IMR-90 (cell line): ENCODE measurements around the gene HPSE2. TPM values are rescaled to one million over a fixed set of nuclear protein-coding genes. Genes with fewer than 3 reads are reported as not detected.

Source experiments
- ATAC-seq: fragments of 200-7000 bp; cut with Tn5 transposase; 2 replicates; pipeline ENCODE4 v1.9.1; 2020; ENCODE audit warnings: low read depth, mild to moderate bottlenecking, moderate library complexity
- BruUV-seq: library from RNA; stranded (reverse); fragments of 400-500 nt; replicated peaks from 2 replicates; lab custom pipeline; 2021; lab: Mats Ljungman, UMichigan
- CTCF ChIA-PET: fragments of 300-600 bp; formaldehyde crosslinking; extraction: SDS; loops from one replicate; lab custom pipeline; 2021; ENCODE audit warnings: antibody characterized with exemption; lab: Yijun Ruan, JAX
- POLR2A ChIA-PET: fragments of 300-600 bp; sonication (Branson Sonifier 250); formaldehyde crosslinking; loops from one replicate; lab custom pipeline; 2022; ENCODE audit warnings: antibody characterized with exemption; ENCODE audit not compliant: unreplicated experiment; lab: Charles Lee
- DNase-seq: peaks from one replicate; pipeline ENCODE4 v3.0.0; 2013
- H2AFZ ChIP-seq: replicated peaks from 2 replicates; pipeline ENCODE3; 2013; ENCODE audit warnings: low read length, mild to moderate bottlenecking; ENCODE audit not compliant: poor library complexity
- H2AK5ac ChIP-seq: 2 replicates; pipeline ENCODE4 v1.6.1; 2013; ENCODE audit warnings: low read depth, low read length, inconsistent platforms
- H2AK9ac ChIP-seq: replicated peaks from 2 replicates; pipeline ENCODE3; 2013; ENCODE audit warnings: mild to moderate bottlenecking, low read depth, low read length, moderate library complexity; ENCODE audit not compliant: poor library complexity
- H2BK120ac ChIP-seq: 2 replicates; pipeline ENCODE4 v1.6.1; 2013; ENCODE audit warnings: low read depth, low read length, inconsistent platforms
- H2BK15ac ChIP-seq: 3 replicates; pipeline ENCODE4 v1.6.1; 2013; ENCODE audit warnings: low read depth, low read length, inconsistent platforms
- H2BK20ac ChIP-seq: 2 replicates; pipeline ENCODE4 v1.6.1; 2013; ENCODE audit warnings: low read depth, mild to moderate bottlenecking, inconsistent platforms, low read length, moderate library complexity
- H2BK5ac ChIP-seq: 2 replicates; pipeline ENCODE4 v1.6.1; 2013; ENCODE audit warnings: mild to moderate bottlenecking, low read depth, low read length, inconsistent platforms; ENCODE audit not compliant: poor library complexity, severe bottlenecking
- H3K14ac ChIP-seq: replicated peaks from 2 replicates; pipeline ENCODE4 v1.6.1; 2013; ENCODE audit warnings: low read depth, low read length, inconsistent platforms
- H3K18ac ChIP-seq: 2 replicates; pipeline ENCODE4 v1.6.1; 2013; ENCODE audit warnings: low read depth, low read length, control low read depth
- H3K23ac ChIP-seq: 2 replicates; pipeline ENCODE4 v1.6.1; 2013; ENCODE audit warnings: low read depth, low read length, inconsistent platforms
- H3K27ac ChIP-seq: 2 replicates; pipeline ENCODE4 v1.5.1; 2013; ENCODE audit warnings: mild to moderate bottlenecking, control low read depth, low read length; ENCODE audit not compliant: insufficient read depth
- H3K27me3 ChIP-seq: 2 replicates; pipeline ENCODE4 v1.6.1; 2013; ENCODE audit warnings: low read length; ENCODE audit not compliant: control insufficient read depth, insufficient read depth
- H3K36me3 ChIP-seq: 2 replicates; pipeline ENCODE4 v1.6.1; 2013; ENCODE audit warnings: low read length, mixed read lengths; ENCODE audit not compliant: control insufficient read depth, insufficient read depth
- H3K4ac ChIP-seq: 2 replicates; pipeline ENCODE4 v1.6.1; 2013; ENCODE audit warnings: low read depth, low read length, inconsistent platforms
- H3K4me1 ChIP-seq: 2 replicates; pipeline ENCODE4 v1.6.1; 2013; ENCODE audit warnings: low read length, mixed read lengths; ENCODE audit not compliant: control insufficient read depth, insufficient read depth
- H3K4me2 ChIP-seq: 2 replicates; pipeline ENCODE4 v1.6.1; 2013; ENCODE audit warnings: low read depth, mild to moderate bottlenecking, control low read depth, low read length, moderate library complexity
- H3K4me3 ChIP-seq: 2 replicates; pipeline ENCODE4 v1.5.1; 2013; ENCODE audit warnings: low read depth, mild to moderate bottlenecking, control low read depth, low read length, moderate library complexity; ENCODE audit not compliant: insufficient read depth
- H3K56ac ChIP-seq: 2 replicates; pipeline ENCODE4 v1.6.1; 2013; ENCODE audit warnings: low read length, inconsistent platforms; ENCODE audit not compliant: insufficient read depth; ENCODE audit errors: extremely low read depth
- H3K79me1 ChIP-seq, 2 experiments: 2 replicates each; pipeline ENCODE4 v1.6.1; 2013; ENCODE audit warnings: low read length in 2 of 2, inconsistent platforms in 1 of 2, low read depth in 1 of 2
- H3K9ac ChIP-seq: 2 replicates; pipeline ENCODE4 v1.6.1; 2013; ENCODE audit warnings: low read depth, low read length, control low read depth
- H3K9me1 ChIP-seq: 2 replicates; pipeline ENCODE4 v1.6.1; 2013; ENCODE audit warnings: low read length, inconsistent platforms; ENCODE audit not compliant: insufficient read depth
- H3K9me3 ChIP-seq: 2 replicates; pipeline ENCODE4 v1.6.1; 2013; ENCODE audit warnings: low read length; ENCODE audit not compliant: control insufficient read depth, insufficient read depth
- H4K20me1 ChIP-seq: 2 replicates; pipeline ENCODE4 v1.6.1; 2013; ENCODE audit warnings: low read length, inconsistent platforms; ENCODE audit not compliant: insufficient read depth
- H4K5ac ChIP-seq: 2 replicates; pipeline ENCODE4 v1.6.1; 2013; ENCODE audit warnings: mild to moderate bottlenecking, low read depth, low read length, control low read depth
- H4K8ac ChIP-seq, 2 experiments: 2 replicates each; pipeline ENCODE4 v1.6.1; 2013; ENCODE audit warnings: low read depth in 2 of 2, low read length in 2 of 2, control low read depth in 1 of 2, inconsistent platforms in 1 of 2
- H4K91ac ChIP-seq: 2 replicates; pipeline ENCODE4 v1.6.1; 2013; ENCODE audit warnings: low read depth, low read length, inconsistent platforms; ENCODE audit not compliant: insufficient read depth
- MAZ ChIP-seq: IDR thresholded peaks from 2 replicates; pipeline ENCODE4 v1.6.1; 2012; ENCODE audit warnings: low read depth, mild to moderate bottlenecking, low read length, improper control_type of control experiment, moderate library complexity, borderline replicate concordance
- NFE2L2 ChIP-seq: fragments of 150-350 bp; IDR thresholded peaks from 2 replicates; pipeline ENCODE4 v1.6.1; 2016; ENCODE audit warnings: low read depth, mild to moderate bottlenecking, low read length
- POLR2A ChIP-seq: IDR thresholded peaks from 2 replicates; pipeline ENCODE4 v1.6.1; 2012; ENCODE audit warnings: mild to moderate bottlenecking, low read depth, low read length
- RAD21 ChIP-seq: IDR thresholded peaks from 2 replicates; pipeline ENCODE4 v1.6.1; 2012; ENCODE audit warnings: low read length, improper control_type of control experiment
- RFX5 ChIP-seq: IDR thresholded peaks from 2 replicates; pipeline ENCODE4 v1.8.0; 2012; ENCODE audit warnings: low read depth, mild to moderate bottlenecking, low read length, moderate library complexity
- WGBS, 2 experiments: methylation state at CpG; one replicate each; pipeline versions ENCODE4 v1.1.5 to v1.1.7; 2013; ENCODE audit warnings: missing lambda C conversion rate in 2 of 2; ENCODE audit not compliant: insufficient read length in 1 of 2; ENCODE audit errors: extremely low coverage in 2 of 2; 5-methylcytosine and 5-hydroxymethylcytosine counted together
- dilution Hi-C: fragments of 300-500 bp; cut with HindIII; formaldehyde crosslinking; loops from one replicate; pipeline ENCODE4 v1.14.3; 2018; ENCODE audit warnings: low sequenced_read_pairs; ENCODE audit not compliant: unreplicated experiment
- in situ Hi-C: fragments of 300-500 bp; cut with MboI; formaldehyde crosslinking; loops from 3 replicates; pipeline ENCODE4 v1.14.3; 2019; ENCODE audit warnings: low sequenced_read_pairs, inconsistent platforms, mixed read lengths
- intact Hi-C: fragments of 100-400 bp; cut with micrococcal nuclease; formaldehyde crosslinking; loops from 2 replicates; pipeline ENCODE4 v1.10.0; 2022
- polyA plus RNA-seq, 3 experiments: library from polyadenylated mRNA; depleted of rRNA; stranded (reverse); fragments of >200 nt; gene quantifications; 2 replicates each; pipeline ENCODE4 v1.2.3, GENCODE V29; 2012; ENCODE audit warnings: low replicate concordance in 1 of 3
- total RNA-seq: library from RNA; depleted of rRNA; stranded (reverse); fragments of >200 nt; gene quantifications from 2 replicates; pipeline ENCODE4 v1.2.3, GENCODE V29; 2012

Gene HPSE2
- total and polyA plus RNA-seq, 2 of the 4 experiments (the other 2 are of a cell fraction): not detected

DNA sequence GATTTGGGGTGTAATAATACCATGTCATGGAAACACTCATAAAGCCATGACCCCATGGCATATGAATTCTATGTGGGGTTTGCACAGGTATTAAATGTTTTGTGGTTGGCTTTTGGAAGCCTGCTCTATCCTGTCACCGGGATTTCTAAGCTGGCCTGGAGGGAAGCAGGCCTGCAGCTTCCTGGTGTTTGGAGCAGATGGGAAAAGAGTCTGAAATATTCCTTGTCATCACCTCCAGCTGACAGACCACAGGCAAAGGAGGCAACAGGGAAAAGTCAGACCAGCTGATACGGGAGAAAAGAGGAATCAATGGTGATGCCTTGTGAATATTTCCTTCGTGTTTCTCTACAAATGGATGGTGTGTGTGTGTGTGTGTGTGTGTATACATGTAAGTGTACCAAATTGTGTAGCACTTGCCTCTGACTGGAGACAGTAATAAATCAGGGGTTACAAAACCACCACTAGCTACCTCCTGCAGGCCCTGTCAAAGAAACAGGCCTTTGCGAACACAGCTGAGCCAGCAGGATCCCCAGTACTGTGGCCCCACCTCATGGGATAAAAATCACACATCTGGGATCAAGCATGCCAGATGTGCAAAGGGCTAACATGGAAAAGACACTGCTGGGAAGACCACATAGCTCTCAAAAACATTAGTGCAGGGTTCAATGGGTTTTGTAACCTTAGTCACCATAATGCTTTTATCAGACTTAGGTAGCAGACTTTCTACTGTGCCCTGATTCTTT lies 668.1 kb downstream of the HPSE2 start:
- H4K91ac ChIP-seq: no peak overlapping the region
- intact Hi-C loops: no loop called here
- dilution Hi-C loops: no loop called here
- no peak overlapping the region for H2BK15ac ChIP-seq
- H3K27me3 ChIP-seq: no peaks in the 10 kb centered on the region
- no peak overlapping the region for H4K5ac ChIP-seq
- H3K36me3 ChIP-seq: no peaks in the 10 kb centered on the region
- no peak for ATAC-seq
- WGBS, 2 experiments: no CpG with 5 or more reads among the region's 4 CpGs
- H2AK9ac ChIP-seq: no peak overlapping the region
- ChIA-PET CTCF (no interaction called here), POLR2A (no interaction called here)
- H3K18ac ChIP-seq: no peak overlapping the region
- H2BK120ac ChIP-seq: no peak overlapping the region
- no peak overlapping the region for H4K8ac ChIP-seq
- no peak overlapping the region for H3K14ac ChIP-seq
- H3K4me1 ChIP-seq: no peaks in the 10 kb centered on the region
- H3K9me3 ChIP-seq: no peaks in the 10 kb centered on the region
- in situ Hi-C loops: no loop called here
- no peak overlapping the region for H3K4me2 ChIP-seq
- no peaks in the 10 kb centered on the region for H3K9me1 ChIP-seq
- H3K79me1 ChIP-seq: no peaks in the 10 kb centered on the region
- no peaks in the 10 kb centered on the region for H4K20me1 ChIP-seq
- no peak overlapping the region for H2AK5ac ChIP-seq
- H3K4me3 ChIP-seq: no peak overlapping the region
- no peak overlapping the region for H2AFZ ChIP-seq
- DNase-seq: no peak
- no peak overlapping the region for H3K27ac ChIP-seq
- no peak overlapping the region for H3K4ac ChIP-seq
- no peak overlapping the region for H2BK20ac ChIP-seq
- BruUV-seq: no TSS peak
- TF ChIP-seq RFX5 (no peak), NFE2L2 (no peak), RAD21 (no peak), POLR2A (no peak), MAZ (no peak)
- H3K56ac ChIP-seq: no peak overlapping the region
- H2BK5ac ChIP-seq: no peak overlapping the region
- H3K9ac ChIP-seq: no peak overlapping the region
- H3K23ac ChIP-seq: no peak overlapping the region
